Vagina (tissue), 2 donors: ENCODE measurements around the gene ZNF664. TPM values are rescaled to one million over a fixed set of nuclear protein-coding genes. Genes with fewer than 3 reads are reported as not detected.

ENCODE experiments used
- DNase-seq, 2 donors: peaks; one replicate each; pipeline ENCODE4 v3.0.0-alpha.2; 2017; ENCODE audit errors: extremely low spot score in 2 of 2
- H3K27ac ChIP-seq: fragments of 200-600 bp; sonication (generic); one replicate; pipeline ENCODE4 v1.5.1; 2019
- H3K27me3 ChIP-seq: fragments of 200-600 bp; sonication (generic); one replicate; pipeline ENCODE4 v1.5.1; 2019
- H3K36me3 ChIP-seq, 2 donors: fragments of 200-600 bp; sonication (generic); one replicate each; pipeline ENCODE4 v1.5.1; 2017 to 2019
- H3K4me1 ChIP-seq: fragments of 200-600 bp; sonication (generic); one replicate; pipeline ENCODE4 v1.5.1; 2019
- H3K4me3 ChIP-seq, 2 donors: fragments of 200-600 bp; sonication (generic); 1 replicate in 1 of 2; 2 replicates in 1 of 2; pipeline ENCODE4 v1.5.1; 2016 to 2019
- H3K9me3 ChIP-seq: fragments of 200-600 bp; sonication (generic); one replicate; pipeline ENCODE4 v1.5.1; 2019
- CTCF ChIP-seq, 3 experiments: fragments of 450-650 bp in 2 of 3; fragments of 200-600 bp in 1 of 3; sonication (generic) in 1 of 3; IDR thresholded peaks; one replicate each; pipeline ENCODE4 v1.5.1; 2017 to 2019; ENCODE audit warnings: antibody characterized with exemption in 3 of 3, mild to moderate bottlenecking in 2 of 3, moderate library complexity in 2 of 3
- POLR2A ChIP-seq, 2 donors: fragments of 450-650 bp; IDR thresholded peaks; one replicate each; pipeline ENCODE4 v1.6.1; 2017; ENCODE audit warnings: antibody characterized with exemption in 2 of 2, mild to moderate bottlenecking in 2 of 2, moderate library complexity in 2 of 2
- POLR2AphosphoS5 ChIP-seq, 2 donors: sonication (generic); formaldehyde crosslinking; IDR thresholded peaks; one replicate each; pipeline ENCODE4 v1.9.0; 2017; ENCODE audit warnings: antibody characterized with exemption in 2 of 2, mild to moderate bottlenecking in 2 of 2, low read depth in 1 of 2; ENCODE audit not compliant: insufficient read depth in 1 of 2
- intact Hi-C: fragments of 100-400 bp; cut with DNase I; formaldehyde crosslinking; loops from one replicate; pipeline ENCODE4 v1.15.1; 2023
- total RNA-seq: library from RNA; depleted of rRNA; stranded (reverse); fragments of >200 nt; gene quantifications from one replicate; pipeline ENCODE4 v1.2.3, GENCODE V29; 2016

ZNF664 gene
- total RNA-seq, 1 donor from 2014 or later: 40.5 TPM

- no peaks in the 10 kb centered on the region for H3K36me3 ChIP-seq
- no peaks in the 10 kb centered on the region for H3K4me1 ChIP-seq
These were observed 43.0 kb upstream of the ZNF664 start for GRCh38 chr12:123929946-123930583.

GRCh38 chr12:123931686-123932321, 41.2 kb upstream of the ZNF664 start:
- intact Hi-C loops: no loop called here

More at GRCh38 chr12:123929946-123930583, 43.0 kb upstream of the ZNF664 start:
- Histone ChIP-seq H3K27ac (no peak overlapping the region), H3K27me3 (no peaks in the 10 kb centered on the region), H3K9me3 (no peaks in the 10 kb centered on the region), H3K4me3 (no peak overlapping the region)
- intact Hi-C loops: no loop called here
- no peak for DNase-seq
- TF ChIP-seq POLR2AphosphoS5 (IDR thresholded peaks at IDR 0.05; ENCODE audit: insufficient read depth in 1 of 2, low read depth in 1 of 2): no peak
- TF ChIP-seq POLR2A (IDR thresholded peaks at IDR 0.05): no peak
- TF ChIP-seq CTCF (IDR thresholded peaks at IDR 0.05): no peak

GRCh38 chr12:123933214-123933613, 39.8 kb upstream of the ZNF664 start:
- DNase-seq: no peak
- Histone ChIP-seq H3K4me1 (no peaks in the 10 kb centered on the region), H3K27ac (no peak overlapping the region), H3K9me3 (no peaks in the 10 kb centered on the region), H3K27me3 (no peaks in the 10 kb centered on the region), H3K36me3 (peaks cover 0 to 15% of the 10 kb centered on the region in 2 donors), H3K4me3 (no peak overlapping the region)
- intact Hi-C loops: no loop called here
- TF ChIP-seq CTCF (IDR thresholded peaks at IDR 0.05) (no peak), POLR2AphosphoS5 (IDR thresholded peaks at IDR 0.05; ENCODE audit: insufficient read depth in 1 of 2, low read depth in 1 of 2) (no peak), POLR2A (IDR thresholded peaks at IDR 0.05) (no peak)

More at GRCh38 chr12:123931686-123932321, 41.2 kb upstream of the ZNF664 start:
- Histone ChIP-seq H3K9me3 (no peaks in the 10 kb centered on the region), H3K27ac (no peak overlapping the region), H3K4me3 (no peak overlapping the region), H3K27me3 (no peaks in the 10 kb centered on the region), H3K36me3 (peaks cover 0 to 9% of the 10 kb centered on the region in 2 donors), H3K4me1 (no peaks in the 10 kb centered on the region)
- DNase-seq: no peak
- no peak for TF ChIP-seq POLR2A (IDR thresholded peaks at IDR 0.05)
- no peak for TF ChIP-seq CTCF (IDR thresholded peaks at IDR 0.05)
- TF ChIP-seq POLR2AphosphoS5 (IDR thresholded peaks at IDR 0.05; ENCODE audit: insufficient read depth in 1 of 2, low read depth in 1 of 2): no peak

- intact Hi-C loops: no loop called here
- peaks cover 0 to 15% of the 10 kb centered on the region in 2 donors for H3K36me3 ChIP-seq
- no peak overlapping the region for H3K4me3 ChIP-seq
- no peak overlapping the region for H3K27ac ChIP-seq
- H3K9me3 ChIP-seq: no peaks in the 10 kb centered on the region
- TF ChIP-seq POLR2A (IDR thresholded peaks at IDR 0.05) (no peak), CTCF (IDR thresholded peaks at IDR 0.05) (no peak), POLR2AphosphoS5 (IDR thresholded peaks at IDR 0.05; ENCODE audit: insufficient read depth in 1 of 2, low read depth in 1 of 2) (no peak)
- no peak for DNase-seq
- H3K27me3 ChIP-seq: no peaks in the 10 kb centered on the region
- H3K4me1 ChIP-seq: no peaks in the 10 kb centered on the region
These were observed 38.9 kb upstream of the ZNF664 start for GRCh38 chr12:123934016-123934620.
